MM.1S (cell line): ENCODE data around the gene DIP2C.

Experiments used
- DNase-seq: peaks from one replicate; pipeline ENCODE4 v3.0.0-alpha.2; 2015
- H2AFZ ChIP-seq: fragments of 300-600 bp; sonication (generic); 2 replicates; pipeline ENCODE4 v1.6.0; 2016; ENCODE audit warnings: antibody characterized with exemption, low read length
- H3F3A ChIP-seq: fragments of 300-600 bp; sonication (generic); 2 replicates; pipeline ENCODE4 v1.6.1; 2016; ENCODE audit warnings: mild to moderate bottlenecking, antibody characterized with exemption, low read length, moderate library complexity, mixed read lengths; ENCODE audit not compliant: insufficient read depth
- H3K27ac ChIP-seq: fragments of 300-600 bp; sonication (generic); 2 replicates; pipeline ENCODE4 v1.5.1; 2016; ENCODE audit warnings: mild to moderate bottlenecking, low read length
- H3K27me3 ChIP-seq: fragments of 300-600 bp; sonication (generic); replicated peaks from 2 replicates; pipeline ENCODE4 v1.6.0; 2016; ENCODE audit warnings: low read length; ENCODE audit not compliant: insufficient read depth
- H3K36me3 ChIP-seq: fragments of 300-600 bp; sonication (generic); replicated peaks from 2 replicates; pipeline ENCODE4 v1.6.1; 2016; ENCODE audit warnings: mild to moderate bottlenecking, low read length, mixed read lengths; ENCODE audit not compliant: insufficient read depth
- H3K4me1 ChIP-seq: fragments of 300-600 bp; sonication (generic); 2 replicates; pipeline ENCODE4 v1.6.1; 2016; ENCODE audit warnings: low read length, mixed read lengths
- H3K4me2 ChIP-seq: fragments of 300-600 bp; sonication (generic); 2 replicates; pipeline ENCODE4 v1.6.0; 2016; ENCODE audit warnings: low read depth, low read length
- H3K4me3 ChIP-seq: fragments of 300-600 bp; sonication (generic); 2 replicates; pipeline ENCODE4 v1.5.1; 2016; ENCODE audit warnings: low read length, mixed read lengths
- H3K79me2 ChIP-seq: fragments of 300-600 bp; sonication (generic); 2 replicates; pipeline ENCODE4 v1.6.1; 2016; ENCODE audit warnings: mixed run types, low read length, mixed read lengths
- H3K9ac ChIP-seq: fragments of 300-600 bp; sonication (generic); 2 replicates; pipeline ENCODE4 v1.6.1; 2016; ENCODE audit warnings: low read length, mixed read lengths
- H3K9me2 ChIP-seq: fragments of 300-600 bp; sonication (generic); replicated peaks from 2 replicates; pipeline ENCODE4 v1.6.1; 2016; ENCODE audit warnings: mild to moderate bottlenecking, low read length, mixed read lengths; ENCODE audit not compliant: insufficient read depth
- H3K9me3 ChIP-seq: fragments of 300-600 bp; sonication (generic); replicated peaks from 2 replicates; pipeline ENCODE4 v1.6.1; 2016; ENCODE audit warnings: mild to moderate bottlenecking, low read length, mixed read lengths; ENCODE audit not compliant: insufficient read depth
- H4K20me1 ChIP-seq: fragments of 300-600 bp; sonication (generic); 2 replicates; pipeline ENCODE4 v1.6.1; 2016; ENCODE audit warnings: mild to moderate bottlenecking, low read length, moderate library complexity, mixed read lengths; ENCODE audit not compliant: insufficient read depth
- CTCF ChIP-seq: fragments of 300-600 bp; sonication (generic); IDR thresholded peaks from 2 replicates; pipeline ENCODE4 v1.5.1; 2016; ENCODE audit warnings: antibody characterized with exemption, low read length, mixed read lengths
- EZH2 ChIP-seq: fragments of 300-600 bp; sonication (generic); optimal IDR thresholded peaks from 2 replicates; pipeline ENCODE3; 2017; ENCODE audit warnings: low read depth, mild to moderate bottlenecking, antibody characterized with exemption, low read length, mixed read lengths
- EZH2phosphoT487 ChIP-seq: fragments of 300-600 bp; sonication (generic); IDR thresholded peaks from 2 replicates; pipeline ENCODE4 v1.6.1; 2018; ENCODE audit warnings: antibody characterized with exemption, low read length

DIP2C gene

GRCh38 chr10:310371-310770 lies 379.1 kb downstream of the DIP2C start:
- H3K4me2 ChIP-seq = no peak overlapping the region
- TF ChIP-seq EZH2phosphoT487 = no peak
- TF ChIP-seq EZH2 = no peak
- TF ChIP-seq CTCF = no peak
- no peak overlapping the region for H3K9ac ChIP-seq
- H2AFZ ChIP-seq = no peak overlapping the region
- H3F3A ChIP-seq = no peaks in the 10 kb centered on the region
- no peak overlapping the region for H3K27ac ChIP-seq
- no peak overlapping the region for H3K4me3 ChIP-seq
- H3K4me1 ChIP-seq = no peaks in the 10 kb centered on the region
- H3K27me3 ChIP-seq = no peaks in the 10 kb centered on the region
- H3K9me2 ChIP-seq = no peaks in the 10 kb centered on the region
- H3K36me3 ChIP-seq = no peaks in the 10 kb centered on the region
- no peaks in the 10 kb centered on the region for H4K20me1 ChIP-seq
- no peaks in the 10 kb centered on the region for H3K79me2 ChIP-seq
- no peaks in the 10 kb centered on the region for H3K9me3 ChIP-seq
- no peak for DNase-seq

- H3K9me3 ChIP-seq = no peaks in the 10 kb centered on the region
- H3K9me2 ChIP-seq = no peaks in the 10 kb centered on the region
- no peaks in the 10 kb centered on the region for H4K20me1 ChIP-seq
- no peaks in the 10 kb centered on the region for H3K4me1 ChIP-seq
- no peaks in the 10 kb centered on the region for H3F3A ChIP-seq
- no peak overlapping the region for H3K27ac ChIP-seq
- no peak for DNase-seq
- H3K79me2 ChIP-seq = no peaks in the 10 kb centered on the region
- H2AFZ ChIP-seq = no peak overlapping the region
- H3K27me3 ChIP-seq = no peaks in the 10 kb centered on the region
- H3K4me3 ChIP-seq = no peak overlapping the region
- no peak overlapping the region for H3K9ac ChIP-seq
- no peak overlapping the region for H3K4me2 ChIP-seq
- TF ChIP-seq EZH2phosphoT487 (no peak), CTCF (no peak), EZH2 (no peak)
- H3K36me3 ChIP-seq = no peaks in the 10 kb centered on the region
These were observed 380.8 kb downstream of the DIP2C start for GRCh38 chr10:308572-309085.

GRCh38 chr10:308101-308500 lies 381.4 kb downstream of the DIP2C start:
- TF ChIP-seq CTCF (no peak), EZH2 (no peak), EZH2phosphoT487 (no peak)
- Histone ChIP-seq H3K9me3 (no peaks in the 10 kb centered on the region), H3K27me3 (no peaks in the 10 kb centered on the region), H3K4me2 (no peak overlapping the region), H3K4me1 (no peaks in the 10 kb centered on the region), H3K4me3 (no peak overlapping the region), H3K9ac (no peak overlapping the region), H3K36me3 (no peaks in the 10 kb centered on the region), H3F3A (no peaks in the 10 kb centered on the region), H3K9me2 (no peaks in the 10 kb centered on the region), H3K79me2 (no peaks in the 10 kb centered on the region), H4K20me1 (no peaks in the 10 kb centered on the region), H3K27ac (no peak overlapping the region), H2AFZ (no peak overlapping the region)
- no peak for DNase-seq
